Measurements from ENCODE around the gene PLXDC2. TPM values are rescaled to one million over a fixed set of nuclear protein-coding genes. Genes with fewer than 3 reads are reported as not detected.

Gene PLXDC2
- total RNA-seq, 1 donor from 2014 or later: 129 TPM

DNA sequence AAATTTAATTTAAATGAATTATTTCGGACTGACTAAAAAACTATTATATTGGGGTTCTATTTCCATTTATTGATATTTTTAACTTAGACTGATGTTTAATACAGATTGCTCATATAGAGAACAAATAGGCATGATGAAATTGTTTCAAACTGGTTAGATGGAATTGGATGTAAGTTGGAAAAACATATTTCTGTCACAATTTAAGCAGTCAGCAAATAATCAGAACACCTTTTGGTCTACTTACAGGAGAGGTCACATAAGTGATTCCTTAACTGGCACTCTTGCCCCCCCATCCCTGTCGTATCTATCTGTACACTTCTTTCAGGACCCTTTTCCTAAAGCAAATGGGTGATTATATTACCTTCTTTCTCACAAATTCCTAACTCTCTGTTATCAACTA is 138.4 kb downstream of the PLXDC2 start:
- DNase-seq (no peak), ATAC-seq (no peak)
- no peaks in the 10 kb centered on the region for H3K27me3 ChIP-seq
- no peak overlapping the region for H3K27ac ChIP-seq
- no peaks in the 10 kb centered on the region for H3K9me3 ChIP-seq
- no peaks in the 10 kb centered on the region for H3K36me3 ChIP-seq
- H3K4me3 ChIP-seq: no peak overlapping the region
- intact Hi-C loops (cut with DNase I): no loop called here
- H3K4me1 ChIP-seq: no peaks in the 10 kb centered on the region
- TF ChIP-seq, protein P1, sequence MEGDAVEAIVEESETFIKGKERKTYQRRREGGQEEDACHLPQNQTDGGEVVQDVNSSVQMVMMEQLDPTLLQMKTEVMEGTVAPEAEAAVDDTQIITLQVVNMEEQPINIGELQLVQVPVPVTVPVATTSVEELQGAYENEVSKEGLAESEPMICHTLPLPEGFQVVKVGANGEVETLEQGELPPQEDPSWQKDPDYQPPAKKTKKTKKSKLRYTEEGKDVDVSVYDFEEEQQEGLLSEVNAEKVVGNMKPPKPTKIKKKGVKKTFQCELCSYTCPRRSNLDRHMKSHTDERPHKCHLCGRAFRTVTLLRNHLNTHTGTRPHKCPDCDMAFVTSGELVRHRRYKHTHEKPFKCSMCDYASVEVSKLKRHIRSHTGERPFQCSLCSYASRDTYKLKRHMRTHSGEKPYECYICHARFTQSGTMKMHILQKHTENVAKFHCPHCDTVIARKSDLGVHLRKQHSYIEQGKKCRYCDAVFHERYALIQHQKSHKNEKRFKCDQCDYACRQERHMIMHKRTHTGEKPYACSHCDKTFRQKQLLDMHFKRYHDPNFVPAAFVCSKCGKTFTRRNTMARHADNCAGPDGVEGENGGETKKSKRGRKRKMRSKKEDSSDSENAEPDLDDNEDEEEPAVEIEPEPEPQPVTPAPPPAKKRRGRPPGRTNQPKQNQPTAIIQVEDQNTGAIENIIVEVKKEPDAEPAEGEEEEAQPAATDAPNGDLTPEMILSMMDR (IDR thresholded peaks at IDR 0.05): no peak

DNA sequence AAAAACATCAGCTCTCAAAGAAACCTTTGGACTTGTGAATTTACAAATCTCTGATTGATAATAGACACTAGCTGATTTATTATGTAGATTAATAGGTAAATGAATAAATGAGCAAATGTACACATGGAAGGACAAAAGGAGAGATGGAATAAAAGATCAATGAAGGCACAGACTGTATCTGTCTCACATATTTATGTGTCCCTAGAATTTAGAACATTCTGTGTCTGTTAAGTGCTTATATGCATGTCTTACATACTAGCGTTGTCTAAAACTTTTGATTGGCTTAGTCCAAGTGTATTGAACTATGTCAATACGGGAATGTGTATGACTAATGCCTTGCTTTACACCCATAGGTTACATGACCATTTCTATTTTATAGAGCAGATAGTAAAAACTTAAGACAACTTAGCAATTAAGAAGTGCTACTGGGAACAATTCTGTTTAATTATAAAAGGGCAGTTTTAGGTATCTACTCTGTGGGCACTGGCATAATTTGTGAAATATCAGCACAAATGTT is 140.3 kb downstream of the PLXDC2 start:
- H3K4me1 ChIP-seq: peaks cover 10% of the 10 kb centered on the region
- intact Hi-C loops (cut with DNase I): no loop called here
- H3K36me3 ChIP-seq: no peaks in the 10 kb centered on the region
- H3K9me3 ChIP-seq: no peaks in the 10 kb centered on the region
- H3K27me3 ChIP-seq: no peaks in the 10 kb centered on the region
- TF ChIP-seq, protein P1 (IDR thresholded peaks at IDR 0.05): no peak
- H3K27ac ChIP-seq: no peak overlapping the region
- DNase-seq (no peak), ATAC-seq (no peak)
- no peak overlapping the region for H3K4me3 ChIP-seq

DNA sequence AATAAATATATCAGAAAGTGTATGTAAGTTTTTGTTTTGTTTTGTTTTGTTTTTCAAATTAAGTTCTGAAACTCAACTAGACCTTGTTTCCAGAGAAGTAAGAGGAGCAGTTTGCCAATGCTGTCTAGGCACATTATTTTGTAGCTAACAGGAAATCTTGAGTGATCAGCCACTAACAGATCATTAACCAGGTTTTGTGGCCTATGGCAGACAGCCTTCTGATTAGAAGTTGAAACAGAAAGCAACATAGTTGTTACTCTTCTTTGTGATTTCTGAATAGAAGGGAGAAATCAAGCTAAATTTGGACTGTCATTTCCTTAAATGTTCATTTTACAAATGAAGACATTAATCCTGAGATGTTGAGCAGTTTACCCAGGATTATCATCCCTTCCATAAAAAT is 142.6 kb downstream of the PLXDC2 start:
- ATAC-seq: no peak
- TF ChIP-seq, protein P1 (IDR thresholded peaks at IDR 0.05): no peak
- DNase-seq: no peak
- Histone ChIP-seq H3K27me3 (no peaks in the 10 kb centered on the region), H3K9me3 (no peaks in the 10 kb centered on the region), H3K27ac (no peak overlapping the region), H3K36me3 (no peaks in the 10 kb centered on the region), H3K4me3 (no peak overlapping the region), H3K4me1 (peaks cover 10% of the 10 kb centered on the region)
- intact Hi-C loops (cut with DNase I): no loop called here

DNA sequence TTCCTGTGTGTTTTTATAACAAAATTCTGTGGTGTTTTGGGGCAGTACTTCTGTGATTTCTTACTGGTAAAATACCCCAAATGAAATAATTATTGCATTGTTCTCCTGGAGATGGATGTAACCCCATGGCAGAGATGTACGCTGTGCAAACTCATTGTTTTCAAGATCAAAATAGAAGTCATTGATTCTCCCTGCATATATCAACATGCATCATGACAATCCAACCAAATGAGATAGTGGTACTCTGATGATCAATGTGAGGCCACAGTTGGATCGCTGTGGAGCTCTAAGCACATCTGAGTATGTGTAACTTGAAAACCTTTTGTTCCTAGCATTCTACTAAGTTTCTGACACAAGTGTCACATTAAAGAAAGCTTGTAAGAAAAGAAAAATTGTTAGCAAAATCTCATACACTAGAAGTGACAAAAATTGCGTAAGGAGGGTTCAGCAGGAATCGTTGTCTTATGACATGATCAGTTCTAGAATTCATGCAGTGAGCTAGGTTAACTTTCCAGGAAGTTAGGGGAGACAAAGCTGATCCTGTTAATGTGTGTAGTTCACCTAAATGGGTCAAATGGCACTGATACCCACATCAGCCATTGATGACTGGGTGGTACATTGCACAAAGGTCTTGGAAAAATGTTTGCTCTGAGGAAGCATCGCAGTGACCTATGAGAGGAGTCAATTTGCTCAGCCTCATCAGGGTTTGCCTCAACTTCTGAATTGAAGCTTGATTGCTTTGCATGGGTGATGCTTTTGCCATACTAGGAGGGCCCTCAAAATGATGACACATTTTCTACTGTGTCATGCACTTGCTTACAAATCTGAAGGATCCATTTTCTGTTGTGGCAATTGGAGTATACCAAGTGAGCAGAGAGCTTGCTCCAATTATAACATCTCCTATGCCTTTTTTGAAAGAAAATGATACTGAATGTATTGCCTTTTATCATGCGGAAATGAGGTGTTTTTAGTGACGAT is 145.1 kb downstream of the PLXDC2 start:
- DNase-seq (no peak), ATAC-seq (peak; percentile 65)
- Histone ChIP-seq H3K4me1 (peaks cover 10% of the 10 kb centered on the region), H3K36me3 (no peaks in the 10 kb centered on the region), H3K4me3 (no peak overlapping the region), H3K27ac (no peak overlapping the region), H3K9me3 (no peaks in the 10 kb centered on the region), H3K27me3 (no peaks in the 10 kb centered on the region)
- intact Hi-C loops (cut with DNase I): no loop called here
- TF ChIP-seq, protein P1 (IDR thresholded peaks at IDR 0.05): no peak

DNA sequence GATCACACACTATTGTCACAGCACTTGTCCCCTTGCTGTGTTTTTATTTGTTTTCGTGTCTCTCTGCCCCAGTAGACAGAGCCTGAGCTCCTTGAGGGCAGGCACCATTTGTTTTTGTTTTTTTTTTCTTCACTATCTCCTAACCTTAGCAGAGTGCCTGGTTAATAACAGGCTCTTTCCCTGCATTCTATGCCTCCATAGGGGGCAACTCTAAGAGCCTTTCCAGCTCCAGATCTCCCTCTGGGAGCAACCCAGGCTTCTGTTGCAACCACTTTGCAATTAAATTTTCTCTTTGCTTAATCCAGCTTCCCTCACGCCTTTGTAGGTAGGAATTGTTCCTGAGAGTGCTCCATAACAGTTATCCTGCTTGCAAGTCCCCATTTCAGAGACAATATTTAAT is 148.4 kb downstream of the PLXDC2 start:
- Histone ChIP-seq H3K36me3 (no peaks in the 10 kb centered on the region), H3K27ac (no peak overlapping the region), H3K4me1 (peaks cover 10% of the 10 kb centered on the region), H3K9me3 (no peaks in the 10 kb centered on the region), H3K4me3 (no peak overlapping the region), H3K27me3 (no peaks in the 10 kb centered on the region)
- DNase-seq: no peak
- TF ChIP-seq, protein P1 (IDR thresholded peaks at IDR 0.05): no peak
- no peak for ATAC-seq
- intact Hi-C loops (cut with DNase I): no loop called here

Measured in upper lobe of right lung (tissue), 1 donor.